ENCODE data around the gene POLA1.
"Not testable (repeated sequence)": the region's sequence is repeated elsewhere in the genome, so short reads cannot be mapped to it uniquely, and the experiment has no call there.

POLA1 gene

GRCh38 chrX:24819807-24820206 lies 126.1 kb downstream of the POLA1 start:
- DNase-seq = not testable (repeated sequence)

- DNase-seq = no peak
These were observed 134.4 kb downstream of the POLA1 start for GRCh38 chrX:24828147-24828546.

DNA sequence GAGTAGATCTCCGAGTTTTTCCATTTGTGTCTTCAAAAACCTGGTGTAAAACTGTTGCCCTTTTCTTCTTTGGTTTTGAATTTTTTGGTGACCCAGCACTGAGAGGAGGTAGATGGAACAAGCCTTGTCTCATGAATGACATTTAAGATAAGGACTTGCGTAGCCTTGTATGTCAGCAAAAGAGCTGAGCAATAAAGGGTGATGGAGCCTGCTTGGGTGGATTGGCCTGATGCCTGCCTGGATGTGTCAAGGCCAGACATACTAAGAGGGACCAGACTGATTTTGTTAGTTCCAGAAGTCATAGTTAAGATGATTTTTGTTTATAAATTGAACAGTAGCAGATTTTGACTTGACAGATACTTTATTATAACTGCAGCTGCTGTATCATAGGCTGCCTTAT lies 134.9 kb downstream of the POLA1 start:
- DNase-seq = no peak

GRCh38 chrX:24833695-24834094 lies 140.0 kb downstream of the POLA1 start:
- no peak for DNase-seq

DNA sequence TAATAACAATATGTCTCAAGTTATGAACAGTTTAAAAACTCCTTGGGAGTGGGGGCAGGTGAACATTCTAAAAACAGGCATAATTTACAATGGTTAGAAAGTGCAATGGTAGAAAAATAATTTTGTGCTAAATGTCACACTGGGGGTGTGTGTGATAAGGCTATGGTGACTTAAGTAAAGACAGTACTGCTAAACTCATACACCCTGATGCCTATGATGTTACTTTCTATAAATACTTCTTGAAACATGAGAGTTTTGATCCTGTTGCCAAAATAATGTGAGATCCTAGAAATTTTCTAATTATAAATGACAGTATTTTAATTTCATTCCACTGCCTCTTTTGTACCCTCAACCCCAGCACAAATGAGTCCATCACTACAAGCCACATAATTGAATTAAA lies 144.2 kb downstream of the POLA1 start:
- DNase-seq = no peak

DNA sequence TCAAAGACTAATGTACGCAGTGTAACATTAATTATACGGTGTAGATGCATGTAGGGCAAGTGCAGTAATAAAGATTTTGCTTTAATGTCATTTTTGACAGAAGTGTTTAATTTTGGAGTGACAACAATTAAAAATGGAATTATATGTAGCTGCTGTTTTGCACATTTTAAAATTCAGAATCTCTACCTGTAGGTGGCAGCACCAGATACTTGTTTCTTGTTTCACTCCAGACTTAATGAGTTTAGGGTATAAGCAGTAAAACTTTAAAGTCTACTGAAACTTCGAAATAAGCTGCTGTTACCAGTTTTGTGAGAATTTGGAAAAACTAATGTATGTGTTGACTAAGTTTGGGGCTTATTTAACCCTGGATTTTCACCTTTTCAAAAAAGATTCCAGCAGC lies 144.9 kb downstream of the POLA1 start:
- DNase-seq = peak; percentile 29

DNA sequence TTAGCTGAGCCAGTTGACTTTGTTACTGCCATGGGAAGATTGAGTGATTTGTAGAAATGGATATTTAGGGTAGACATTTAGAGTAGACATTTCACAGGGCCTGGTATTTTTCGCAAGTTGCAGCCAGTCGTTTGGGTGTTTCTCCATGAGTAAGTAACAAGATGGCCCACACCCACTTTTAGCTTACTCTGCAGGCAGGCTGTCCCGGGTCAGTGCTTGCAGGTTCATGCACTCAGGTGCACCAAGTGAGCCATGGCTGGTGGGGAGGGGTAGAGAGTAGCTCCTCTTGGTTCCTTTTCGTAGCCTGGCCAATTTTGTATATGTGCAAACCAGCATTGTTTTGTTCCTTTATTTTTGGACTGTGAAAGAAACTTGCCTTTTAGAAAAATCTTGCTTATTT lies 145.6 kb downstream of the POLA1 start:
- DNase-seq = no peak

DNA sequence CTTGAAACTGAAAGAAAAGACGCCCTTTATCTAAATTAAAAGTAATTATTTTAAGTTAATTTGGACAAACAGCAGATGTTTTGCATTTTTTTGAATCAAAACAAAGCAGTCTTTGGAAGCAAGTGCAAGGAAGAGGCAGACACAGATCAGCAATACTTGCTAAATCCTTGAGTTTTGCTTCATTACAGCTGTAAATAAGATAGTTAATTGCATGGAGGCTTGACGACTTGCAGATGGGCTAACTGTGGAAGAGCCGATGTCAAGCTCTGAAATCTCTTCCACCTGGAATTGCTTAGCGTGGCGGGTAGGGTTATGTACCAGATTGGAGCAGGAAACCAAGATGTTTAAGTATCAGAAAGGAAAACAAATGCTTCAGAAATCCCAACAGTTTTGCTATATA lies 148.8 kb downstream of the POLA1 start:
- DNase-seq = no peak

DNA sequence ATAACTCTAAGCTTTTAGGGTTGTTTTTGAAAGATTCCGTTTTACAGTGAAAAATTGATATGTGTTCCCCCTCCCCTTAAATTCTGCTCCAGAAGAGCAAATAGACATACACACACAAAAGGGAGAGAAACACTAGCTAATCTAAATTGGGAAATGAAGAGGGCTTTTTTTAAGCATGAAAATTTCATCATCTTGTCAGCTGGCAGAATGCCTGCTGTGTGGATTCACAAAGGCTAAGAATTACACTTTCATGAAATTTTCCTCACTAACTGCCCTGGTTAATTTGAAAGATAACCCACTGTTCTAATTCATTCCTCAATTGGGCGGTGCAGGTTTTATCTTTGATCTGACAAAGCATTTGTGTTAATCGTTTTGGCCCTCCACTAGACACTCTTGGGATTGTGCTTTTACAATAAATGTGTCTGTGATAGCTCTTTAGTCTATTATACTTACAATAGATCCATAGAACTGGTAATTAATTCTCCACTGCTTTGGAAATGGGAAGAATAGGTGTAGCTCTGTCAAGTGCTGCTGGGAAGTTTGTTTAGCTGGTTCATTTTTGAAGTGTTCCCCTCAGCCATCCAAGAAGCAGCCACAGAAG lies 152.9 kb downstream of the POLA1 start:
- DNase-seq = no peak

- DNase-seq = no peak
These were observed 157.6 kb downstream of the POLA1 start for GRCh38 chrX:24851289-24851688.

GRCh38 chrX:24851780-24852179 lies 158.1 kb downstream of the POLA1 start:
- DNase-seq = no peak

GRCh38 chrX:24858004-24858746 lies 164.5 kb downstream of the POLA1 start:
- DNase-seq = no peak

- no peak for DNase-seq
These were observed 165.6 kb downstream of the POLA1 start for GRCh38 chrX:24859211-24859841.

DNA sequence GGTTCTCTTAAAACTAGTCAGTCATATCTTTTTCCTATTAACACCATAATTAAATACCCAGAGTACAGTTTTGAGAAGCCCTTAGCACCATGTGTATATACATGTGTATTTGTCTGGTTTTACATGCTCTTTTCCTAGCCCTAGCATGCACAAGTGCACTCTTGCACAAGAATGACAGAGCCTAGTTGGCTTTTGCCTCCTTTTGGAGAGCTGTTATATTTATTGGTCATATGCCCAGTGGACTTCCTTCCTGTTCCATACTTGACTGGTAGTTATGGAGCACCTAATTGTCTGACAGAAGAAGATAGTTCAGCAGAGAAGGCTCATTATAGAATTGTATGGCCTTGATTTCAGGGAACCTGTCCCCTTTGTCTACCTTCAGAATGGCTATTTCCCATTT lies 166.4 kb downstream of the POLA1 start:
- DNase-seq = no peak

DNA sequence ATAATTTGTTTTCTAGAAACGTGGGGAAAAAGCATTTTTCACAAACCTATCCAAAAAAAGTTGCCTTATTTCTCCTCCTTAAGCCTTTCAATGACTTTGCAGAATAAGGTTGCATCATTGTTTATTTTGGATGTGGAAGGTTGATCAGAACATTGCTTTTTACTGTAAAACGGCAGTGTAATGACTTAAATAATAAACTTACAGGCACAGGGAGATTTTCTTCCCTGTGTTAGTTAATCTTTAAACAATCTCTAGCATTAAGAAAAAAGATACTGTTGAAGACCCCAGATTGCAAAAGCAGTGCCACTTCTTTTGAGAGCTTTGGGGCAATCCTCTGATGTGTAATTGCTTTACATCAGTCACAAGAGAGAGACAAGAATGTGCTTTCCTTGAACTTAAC lies 168.6 kb downstream of the POLA1 start:
- no peak for DNase-seq

- not testable (repeated sequence) for DNase-seq
These were observed 170.1 kb downstream of the POLA1 start for GRCh38 chrX:24863779-24864178.

GRCh38 chrX:24870143-24870542 lies 176.4 kb downstream of the POLA1 start:
- no peak for DNase-seq

DNA sequence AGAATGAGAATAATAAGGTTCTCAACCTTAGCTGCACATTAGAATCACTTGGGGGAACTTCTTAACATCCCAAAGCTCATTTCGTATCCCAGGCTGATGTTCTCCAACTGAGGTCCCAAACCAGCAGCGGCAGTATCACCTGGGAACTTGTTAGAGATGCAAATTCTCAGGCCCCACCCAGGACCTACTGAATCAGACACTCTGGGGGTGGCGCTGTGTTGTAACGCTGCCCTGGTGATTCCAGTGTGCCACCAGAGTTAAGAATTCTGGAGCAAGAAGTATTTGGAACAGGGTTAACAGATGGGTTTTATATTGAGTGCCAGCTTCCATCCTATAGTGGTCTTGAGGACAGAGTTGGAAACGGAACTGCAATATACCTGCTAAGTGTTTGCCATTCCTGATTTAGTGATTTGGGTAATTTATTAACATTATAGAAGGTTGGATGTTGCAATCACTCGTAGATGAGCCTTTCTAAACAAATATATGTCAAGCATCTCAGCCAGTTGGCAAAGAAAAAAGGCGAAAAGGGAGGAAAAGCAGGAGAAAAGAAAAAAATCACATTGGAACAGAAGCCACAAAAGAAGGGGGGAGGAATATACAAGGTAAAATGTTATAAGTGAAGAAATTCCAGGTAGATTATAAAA lies 181.0 kb downstream of the POLA1 start:
- no peak for DNase-seq

GRCh38 chrX:24876530-24877287 lies 183.0 kb downstream of the POLA1 start:
- DNase-seq = no peak

DNA sequence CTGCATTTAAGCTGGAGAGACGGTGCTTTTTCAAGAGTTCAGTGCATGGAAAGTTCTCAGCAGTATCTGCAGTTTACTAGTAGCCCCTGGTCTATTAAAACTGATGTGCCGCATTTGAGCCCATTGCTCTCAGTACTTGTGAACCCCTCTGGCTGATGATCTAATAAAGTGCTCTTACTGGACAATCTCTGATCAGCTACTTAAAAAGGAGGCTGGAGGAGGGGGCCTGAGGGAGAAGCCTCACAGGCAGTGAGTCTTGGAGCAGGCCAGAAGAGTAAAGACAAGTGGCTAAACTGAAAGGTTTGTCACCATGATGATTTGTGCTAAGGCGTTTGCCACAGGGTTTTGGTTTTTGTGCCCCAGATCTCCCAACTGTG lies 183.6 kb downstream of the POLA1 start:
- no peak for DNase-seq

- no peak for DNase-seq
These were observed 184.3 kb downstream of the POLA1 start for GRCh38 chrX:24877854-24878650.

- DNase-seq = no peak
These were observed 186.0 kb downstream of the POLA1 start for GRCh38 chrX:24879679-24880078.
